Activated CD8-positive, alpha-beta memory T cell treated with anti-CD3 and anti-CD28 coated beads, Interleukin-2, amount 50 U/mL, for 1 hour (primary cell): ENCODE measurements around the gene CFAP46.

Experiments used
- DNase-seq: peaks from one replicate; pipeline ENCODE4 v3.0.0-alpha.2; 2020; ENCODE audit errors: extremely low read depth

The CFAP46 gene

GRCh38 chr10:132881186-132881920 is 61.0 kb downstream of the CFAP46 start:
- no peak for DNase-seq

- DNase-seq, result no peak
These were observed 62.0 kb downstream of the CFAP46 start for GRCh38 chr10:132880128-132880981.

GRCh38 chr10:132879408-132880127 is 62.8 kb downstream of the CFAP46 start:
- DNase-seq, result no peak

GRCh38 chr10:132878730-132879407 is 63.5 kb downstream of the CFAP46 start:
- no peak for DNase-seq

GRCh38 chr10:132878091-132878729 is 64.2 kb downstream of the CFAP46 start:
- no peak for DNase-seq

- no peak for DNase-seq
These were observed 64.9 kb downstream of the CFAP46 start for GRCh38 chr10:132877473-132877872.

GRCh38 chr10:132876993-132877431 is 65.4 kb downstream of the CFAP46 start:
- no peak for DNase-seq

- no peak for DNase-seq
These were observed 66.1 kb downstream of the CFAP46 start for GRCh38 chr10:132876131-132876860.

- DNase-seq, result no peak
These were observed 66.9 kb downstream of the CFAP46 start for GRCh38 chr10:132875435-132875834.

GRCh38 chr10:132873395-132873794 is 69.0 kb downstream of the CFAP46 start:
- DNase-seq, result no peak

- DNase-seq, result no peak
These were observed 69.7 kb downstream of the CFAP46 start for GRCh38 chr10:132872658-132873057.

GRCh38 chr10:132870426-132870825 is 71.9 kb downstream of the CFAP46 start:
- no peak for DNase-seq

- no peak for DNase-seq
These were observed 72.7 kb downstream of the CFAP46 start for GRCh38 chr10:132869621-132870020.

GRCh38 chr10:132868995-132869394 is 73.4 kb downstream of the CFAP46 start:
- no peak for DNase-seq

- no peak for DNase-seq
These were observed 74.3 kb downstream of the CFAP46 start for GRCh38 chr10:132867801-132868644.

- DNase-seq, result no peak
These were observed 75.6 kb downstream of the CFAP46 start for GRCh38 chr10:132866601-132867381.

GRCh38 chr10:132865851-132866600 is 76.3 kb downstream of the CFAP46 start:
- DNase-seq, result no peak

- DNase-seq, result no peak
These were observed 77.2 kb downstream of the CFAP46 start for GRCh38 chr10:132865171-132865631.
